Retina (tissue), 1 donor: ENCODE measurements around the gene QSOX1.
A peak's percentile ranks its signal among the peaks of the same experiment; 100 is the strongest.
"Not testable (repeated sequence)": the region's sequence is repeated elsewhere in the genome, so short reads cannot be mapped to it uniquely, and the experiment has no call there.

ENCODE experiments used
- DNase-seq: peaks from one replicate; pipeline ENCODE4 v3.0.0-alpha.2; 2016

QSOX1 gene, protein sequence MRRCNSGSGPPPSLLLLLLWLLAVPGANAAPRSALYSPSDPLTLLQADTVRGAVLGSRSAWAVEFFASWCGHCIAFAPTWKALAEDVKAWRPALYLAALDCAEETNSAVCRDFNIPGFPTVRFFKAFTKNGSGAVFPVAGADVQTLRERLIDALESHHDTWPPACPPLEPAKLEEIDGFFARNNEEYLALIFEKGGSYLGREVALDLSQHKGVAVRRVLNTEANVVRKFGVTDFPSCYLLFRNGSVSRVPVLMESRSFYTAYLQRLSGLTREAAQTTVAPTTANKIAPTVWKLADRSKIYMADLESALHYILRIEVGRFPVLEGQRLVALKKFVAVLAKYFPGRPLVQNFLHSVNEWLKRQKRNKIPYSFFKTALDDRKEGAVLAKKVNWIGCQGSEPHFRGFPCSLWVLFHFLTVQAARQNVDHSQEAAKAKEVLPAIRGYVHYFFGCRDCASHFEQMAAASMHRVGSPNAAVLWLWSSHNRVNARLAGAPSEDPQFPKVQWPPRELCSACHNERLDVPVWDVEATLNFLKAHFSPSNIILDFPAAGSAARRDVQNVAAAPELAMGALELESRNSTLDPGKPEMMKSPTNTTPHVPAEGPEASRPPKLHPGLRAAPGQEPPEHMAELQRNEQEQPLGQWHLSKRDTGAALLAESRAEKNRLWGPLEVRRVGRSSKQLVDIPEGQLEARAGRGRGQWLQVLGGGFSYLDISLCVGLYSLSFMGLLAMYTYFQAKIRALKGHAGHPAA

DNA sequence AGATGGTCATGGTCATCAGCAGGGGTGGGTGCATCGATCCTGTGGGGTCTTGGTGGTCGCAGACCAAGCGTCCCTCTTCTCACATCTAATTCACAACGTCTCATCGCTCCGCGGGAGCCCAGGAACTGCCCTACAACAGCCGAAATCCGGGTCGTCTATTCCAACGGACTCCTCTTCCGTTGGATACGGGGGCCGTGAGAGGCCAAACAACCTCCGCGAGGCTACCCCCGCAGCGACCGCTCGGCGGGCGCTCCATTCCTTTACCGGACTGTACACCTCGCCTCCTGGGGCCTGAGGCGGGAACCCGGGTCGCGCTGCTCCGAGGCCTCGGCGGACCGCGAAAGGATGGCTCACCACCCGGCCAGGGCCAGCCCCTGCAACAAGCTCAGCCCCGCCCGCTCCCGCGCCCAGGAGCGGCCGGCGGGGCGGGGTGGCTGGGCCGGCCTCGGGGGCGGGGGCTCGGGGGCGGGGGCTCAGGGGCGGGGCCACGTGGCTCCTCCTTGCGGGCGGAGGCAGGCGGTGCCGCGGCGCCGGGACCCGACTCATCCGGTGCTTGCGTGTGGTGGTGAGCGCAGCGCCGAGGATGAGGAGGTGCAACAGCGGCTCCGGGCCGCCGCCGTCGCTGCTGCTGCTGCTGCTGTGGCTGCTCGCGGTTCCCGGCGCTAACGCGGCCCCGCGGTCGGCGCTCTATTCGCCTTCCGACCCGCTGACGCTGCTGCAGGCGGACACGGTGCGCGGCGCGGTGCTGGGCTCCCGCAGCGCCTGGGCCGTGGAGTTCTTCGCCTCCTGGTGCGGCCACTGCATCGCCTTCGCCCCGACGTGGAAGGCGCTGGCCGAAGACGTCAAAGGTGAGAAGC, at the start of gene QSOX1:
Gene QSOX1 (plus strand): TSS at position 545 of the 857 bp plus-strand sequence. CDS start 39 bp downstream, at position 584.
- DNase-seq, result peak; percentile 95

DNA sequence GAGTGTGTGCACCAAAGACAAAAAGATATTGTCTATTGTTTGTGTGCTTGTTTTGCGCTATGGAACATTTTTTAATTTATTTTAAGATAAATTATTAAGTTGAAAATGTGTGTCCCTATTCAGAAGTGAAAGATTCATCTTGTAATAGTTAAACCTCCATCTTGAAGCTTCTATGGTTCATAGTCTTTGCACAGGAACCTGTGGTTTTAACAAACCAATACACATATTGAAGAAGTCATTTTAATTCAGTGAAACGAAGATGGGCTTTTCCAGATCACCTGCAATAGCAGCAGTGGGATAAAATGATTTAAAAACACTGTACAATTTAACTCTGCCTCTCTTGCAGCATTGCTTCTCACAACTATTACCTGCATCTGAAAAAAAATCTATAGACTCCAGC, 42.6 kb upstream of the QSOX1 start:
- no peak for DNase-seq

DNA sequence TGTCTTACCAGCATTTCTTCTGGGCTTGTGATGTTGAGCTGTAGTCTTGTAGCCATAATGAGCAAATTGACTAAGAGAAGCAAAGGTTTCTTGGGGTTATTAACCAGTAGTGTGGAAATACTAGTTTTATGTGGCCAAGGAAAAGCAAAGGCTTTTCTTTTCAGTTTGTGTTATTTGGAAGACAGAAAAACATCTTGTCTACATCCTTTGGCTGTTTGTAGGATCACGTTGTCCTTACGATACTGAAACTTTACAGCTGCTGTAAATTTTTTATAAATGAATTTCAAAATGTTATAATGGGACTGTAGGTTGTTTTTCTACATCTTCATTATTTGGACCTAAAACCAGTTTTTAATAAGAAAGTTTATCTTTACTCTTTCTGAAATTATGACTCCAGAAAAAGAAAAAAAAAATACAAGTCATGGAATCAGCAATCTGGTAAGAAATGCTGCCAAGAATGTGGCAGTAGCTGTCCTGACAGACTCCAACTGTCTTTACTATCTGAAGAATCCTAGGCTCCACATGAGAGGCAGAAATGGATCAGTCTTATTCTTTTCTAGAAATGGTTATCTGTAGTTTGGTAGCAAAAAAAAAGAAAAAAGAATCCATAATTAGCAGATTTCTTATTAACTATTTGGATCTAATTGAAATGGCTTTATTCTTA, 41.6 kb upstream of the QSOX1 start:
- DNase-seq, result no peak

DNA sequence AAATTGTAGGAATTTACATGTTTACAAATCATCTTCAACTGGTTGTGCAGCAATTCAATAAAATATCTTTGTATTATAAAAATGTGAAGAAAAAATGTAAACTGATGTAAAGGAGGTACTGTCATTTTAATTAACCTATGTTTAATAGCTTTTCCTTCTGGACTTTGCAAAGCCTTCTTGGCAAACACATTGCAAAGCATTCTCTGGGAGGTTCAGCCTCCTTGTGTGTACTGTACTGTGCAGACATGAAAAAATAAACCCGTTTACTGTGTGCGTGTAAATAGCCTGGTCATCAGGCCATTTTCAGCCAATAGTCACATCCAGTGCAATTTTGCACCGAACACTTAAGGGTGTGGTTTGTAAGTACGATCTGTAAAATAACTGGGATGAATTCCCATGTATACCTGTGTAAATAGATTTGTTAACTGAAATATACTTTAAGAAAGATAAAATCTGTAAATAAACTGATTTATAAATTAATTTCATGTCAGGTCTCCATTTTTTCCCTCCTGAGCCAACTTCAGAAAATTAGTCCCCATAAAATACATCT, 40.2 kb upstream of the QSOX1 start:
- DNase-seq, result no peak

DNA sequence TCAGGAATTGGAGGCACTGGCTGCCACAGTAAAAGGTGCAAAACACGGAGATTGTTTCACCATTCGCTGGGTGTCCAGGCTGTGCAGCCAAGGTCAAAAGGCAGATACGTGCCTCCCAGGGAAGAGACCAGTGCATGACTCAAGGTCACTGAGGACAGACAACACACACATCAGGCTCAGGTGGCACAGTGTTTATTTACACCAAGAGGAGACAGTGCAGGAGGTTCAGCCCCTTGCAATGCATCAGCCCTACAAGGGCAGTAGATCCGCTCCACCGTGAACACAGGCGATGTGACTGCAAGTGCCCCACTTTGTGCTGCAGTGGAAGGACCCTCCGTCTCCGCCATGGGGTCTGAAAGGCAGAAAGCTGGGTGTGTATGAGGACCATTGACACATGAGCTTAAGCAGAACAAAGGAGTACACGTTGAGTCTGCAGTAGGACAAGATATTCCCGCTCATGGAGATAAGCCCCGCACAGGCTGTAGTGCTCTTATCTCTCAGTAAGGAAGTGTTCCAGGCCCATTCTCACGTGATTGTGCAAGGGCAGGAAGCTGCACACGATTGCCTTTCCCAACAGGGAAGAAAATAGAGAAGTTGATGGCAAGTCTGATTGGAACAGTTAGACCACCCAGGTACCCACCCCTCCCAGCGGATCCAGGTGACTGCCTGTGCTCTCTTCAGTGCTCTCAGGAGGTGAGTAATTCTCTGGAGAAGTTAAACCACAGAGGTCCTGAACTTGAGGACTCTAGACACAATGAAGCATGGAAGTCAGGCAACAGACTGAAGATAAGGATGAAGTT, 37.5 kb upstream of the QSOX1 start:
- DNase-seq, result no peak

DNA sequence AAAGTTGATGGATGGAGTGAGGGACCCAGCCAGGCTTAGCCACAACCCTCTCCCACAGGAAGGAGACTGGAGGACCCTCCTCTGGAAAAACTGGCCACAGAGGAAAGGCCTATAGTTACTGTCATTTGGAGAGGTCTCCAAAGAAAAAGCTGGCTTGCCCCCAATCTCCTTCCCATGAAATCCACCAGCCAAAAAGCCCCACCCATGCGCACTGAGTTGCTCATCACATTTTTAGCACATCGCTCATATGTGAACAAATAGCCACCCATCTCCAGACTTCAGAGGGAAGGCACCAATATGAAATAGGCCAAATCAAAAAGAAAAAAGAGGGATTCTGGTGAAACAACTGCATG, 36.9 kb upstream of the QSOX1 start:
- DNase-seq, result no peak

DNA sequence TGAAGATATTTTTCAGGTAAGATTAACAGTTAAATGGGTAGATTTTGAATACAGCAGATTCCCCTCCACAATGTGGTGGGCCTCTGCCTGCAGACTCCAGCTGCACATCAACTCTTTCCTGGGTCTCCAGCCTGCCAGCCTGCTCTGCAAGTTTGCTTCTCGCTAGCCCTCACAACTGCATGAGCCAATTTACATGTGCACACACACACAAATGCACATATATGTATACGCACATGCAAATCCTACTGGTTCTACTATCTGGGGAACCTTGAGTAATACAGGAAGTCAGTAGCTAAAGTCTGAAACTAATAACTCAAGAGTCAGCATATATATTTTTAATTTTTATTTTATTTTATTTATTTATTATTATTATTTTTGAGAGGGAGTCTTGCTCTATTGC, 34.8 kb upstream of the QSOX1 start:
- DNase-seq, result no peak

DNA sequence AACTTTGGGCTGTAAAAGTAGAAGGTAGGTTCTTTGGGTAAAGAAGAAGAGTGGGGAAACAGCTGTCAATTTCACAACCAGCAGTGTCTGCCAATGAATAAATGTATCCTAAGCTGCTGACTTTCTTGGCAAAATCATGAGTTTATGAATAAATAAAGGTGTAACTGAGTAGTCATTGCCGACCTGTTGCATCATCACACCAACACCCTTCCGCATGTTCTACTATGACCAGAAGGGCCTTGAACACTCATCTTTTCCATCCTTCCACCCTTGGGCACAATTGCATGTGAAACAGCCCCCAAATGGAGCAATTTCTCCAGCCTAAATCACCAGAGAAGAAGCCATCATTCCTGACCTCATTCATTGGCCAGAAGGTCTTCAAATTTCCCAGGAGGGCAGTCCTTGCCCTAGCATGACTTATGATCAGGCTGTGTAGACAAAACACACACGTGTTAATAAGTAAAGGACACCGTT, 31.2 kb upstream of the QSOX1 start:
- no peak for DNase-seq

DNA sequence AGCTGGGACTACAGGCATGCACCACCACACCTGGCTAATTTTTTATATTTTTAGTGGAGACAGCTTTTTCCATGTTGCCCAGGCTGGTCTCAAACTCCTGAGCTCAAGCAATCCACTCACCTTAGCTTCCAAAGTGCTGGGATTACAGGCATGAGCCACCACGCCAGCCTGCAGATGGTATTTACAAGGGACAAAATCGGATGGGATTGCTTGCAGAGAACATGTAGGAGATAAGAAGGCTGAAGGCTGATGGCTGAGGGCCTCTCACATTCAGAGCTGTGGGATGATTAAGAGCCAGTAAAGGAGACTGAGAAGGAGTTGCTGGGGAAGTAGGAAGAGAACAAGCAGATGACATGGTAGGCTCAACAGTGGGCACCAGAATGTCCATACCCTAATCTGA, 24.0 kb upstream of the QSOX1 start:
- no peak for DNase-seq

DNA sequence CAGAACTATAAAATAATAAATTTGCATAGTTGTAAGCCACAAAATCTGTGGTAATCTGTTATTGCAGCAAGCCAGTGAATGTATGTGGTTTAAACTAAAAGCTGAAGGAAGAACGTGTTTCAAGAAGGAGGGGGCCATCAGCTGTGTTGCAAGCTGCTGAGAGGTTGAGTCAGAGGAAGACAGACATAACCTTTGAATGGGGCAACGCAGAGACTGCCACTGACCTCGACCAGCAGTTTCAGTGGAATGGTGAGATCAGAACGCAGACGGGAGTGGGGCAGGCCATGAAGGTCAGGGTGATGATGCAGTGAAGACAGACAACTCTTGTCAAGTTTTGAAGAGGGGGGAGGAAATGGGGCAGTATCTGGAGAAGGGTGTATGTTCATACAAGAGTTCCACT, 23.2 kb upstream of the QSOX1 start:
- no peak for DNase-seq

DNA sequence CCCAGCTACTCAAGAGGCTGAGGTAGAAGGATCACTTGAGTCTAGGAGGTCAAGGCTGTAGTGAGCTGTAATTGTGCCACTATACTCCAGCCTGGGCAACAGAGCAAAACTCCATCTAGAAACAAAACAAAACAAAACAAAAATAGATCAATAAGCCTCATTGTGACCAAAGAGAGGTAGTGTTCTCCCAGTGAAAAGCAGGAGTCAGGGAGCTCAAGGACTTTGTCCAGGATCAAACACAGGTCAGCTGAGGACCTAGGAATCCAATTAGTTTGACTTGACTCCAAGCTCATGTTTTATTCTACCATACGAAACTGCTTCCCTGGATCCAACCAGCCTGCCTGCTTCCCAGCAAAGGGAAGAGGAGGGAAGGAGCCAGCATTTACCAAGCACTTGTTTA, 21.5 kb upstream of the QSOX1 start:
- no peak for DNase-seq

DNA sequence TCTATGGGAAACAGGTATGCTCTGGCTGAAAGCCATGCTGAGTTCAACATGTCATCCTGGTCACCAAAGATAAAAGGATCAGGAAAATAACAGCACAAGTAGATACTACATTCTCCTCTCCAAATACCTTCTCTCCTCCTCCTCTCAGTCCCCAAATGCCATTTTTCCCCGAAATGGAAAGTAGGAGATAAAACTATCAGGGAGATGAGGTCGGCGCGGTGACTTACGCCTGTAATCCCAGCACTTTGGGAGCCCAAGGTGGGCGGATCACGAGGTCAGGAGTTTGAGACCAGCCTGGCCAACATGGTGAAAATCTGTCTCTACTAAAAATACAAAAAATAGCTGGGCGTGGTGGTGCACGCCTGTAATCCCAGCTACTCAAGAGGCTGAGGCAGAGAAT, 21.0 kb upstream of the QSOX1 start:
- DNase-seq, result not testable (repeated sequence)

DNA sequence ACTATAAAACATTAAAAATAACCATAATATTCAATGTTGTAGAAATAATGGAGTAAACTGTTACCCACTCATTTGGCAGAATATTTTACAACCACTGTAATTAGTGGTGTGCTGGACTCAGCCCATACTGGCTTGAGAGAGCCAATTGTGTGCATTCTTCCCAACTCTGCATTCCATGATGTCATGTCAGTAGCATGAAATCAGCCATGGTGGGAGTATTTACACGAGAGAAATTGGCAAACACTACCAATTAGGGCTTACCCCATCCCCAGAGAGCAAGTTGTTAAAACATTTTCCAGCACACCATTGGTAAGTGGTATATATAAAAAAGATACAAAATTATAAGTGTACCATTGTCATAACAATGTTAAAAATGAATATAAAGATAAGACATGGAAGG, 19.1 kb upstream of the QSOX1 start:
- no peak for DNase-seq

DNA sequence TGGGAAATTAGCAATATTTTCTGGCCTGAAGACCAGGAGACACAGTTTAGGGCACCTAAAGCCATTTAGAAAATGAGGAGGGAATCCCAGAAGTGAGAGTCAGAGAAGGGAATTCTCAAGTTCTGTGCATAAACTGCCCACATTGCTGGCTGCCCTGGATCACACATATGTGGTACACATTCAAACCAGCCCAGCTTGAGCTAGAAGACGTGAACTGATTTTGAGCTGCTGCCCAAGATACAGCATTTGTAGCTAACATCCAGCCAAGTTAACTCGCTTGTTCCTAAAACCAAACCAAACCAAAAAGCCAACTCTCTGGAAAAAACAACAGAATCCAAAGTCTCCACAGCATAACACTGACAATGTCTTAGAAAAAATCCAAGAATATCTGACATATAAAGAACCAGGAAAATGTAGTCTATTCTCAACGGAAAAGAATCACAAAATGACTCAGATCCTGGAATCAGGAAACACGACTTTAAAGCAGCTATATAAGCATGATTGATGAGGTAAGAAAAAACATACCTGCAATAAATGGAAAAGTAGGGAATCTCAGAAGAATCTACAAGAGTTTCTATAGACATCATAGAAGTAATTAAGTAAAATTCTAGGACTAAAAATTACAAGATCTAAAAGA, 18.2 kb upstream of the QSOX1 start:
- no peak for DNase-seq

DNA sequence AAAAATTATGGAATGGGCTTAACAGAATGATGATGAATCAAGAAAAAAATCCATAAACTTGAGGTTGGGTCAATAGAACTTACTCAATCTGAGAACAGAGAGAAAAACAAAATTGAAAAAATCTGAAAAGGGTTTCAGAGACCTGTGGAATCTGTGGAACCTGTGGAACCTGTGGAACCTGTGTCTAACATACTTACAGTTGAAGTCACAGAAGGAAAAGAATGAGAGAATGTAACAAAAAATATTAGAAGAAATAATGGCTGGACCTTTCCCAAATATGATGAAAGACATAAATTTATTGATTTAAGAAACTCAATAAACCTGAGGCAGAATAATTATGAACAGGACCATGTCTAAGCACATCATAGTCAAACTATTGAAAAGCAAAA, 17.7 kb upstream of the QSOX1 start:
- no peak for DNase-seq

DNA sequence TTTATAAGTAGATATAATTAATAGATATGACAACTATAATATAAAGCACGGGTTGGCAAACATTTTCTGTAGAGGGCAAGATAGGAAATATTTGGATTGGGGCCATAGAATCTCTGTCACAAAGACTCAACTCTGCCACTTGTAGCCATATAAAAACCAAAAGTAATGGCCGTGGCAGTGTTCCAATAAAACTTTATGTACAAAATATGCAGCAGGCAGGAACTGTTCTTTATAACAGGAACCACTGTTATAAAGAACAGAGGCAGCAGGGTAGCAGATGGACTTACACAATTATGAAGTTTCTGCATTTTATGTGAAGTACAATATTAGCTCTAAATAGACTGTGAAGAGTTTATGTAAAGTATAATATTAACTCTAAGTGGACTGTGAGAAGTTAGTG, 16.9 kb upstream of the QSOX1 start:
- no peak for DNase-seq

DNA sequence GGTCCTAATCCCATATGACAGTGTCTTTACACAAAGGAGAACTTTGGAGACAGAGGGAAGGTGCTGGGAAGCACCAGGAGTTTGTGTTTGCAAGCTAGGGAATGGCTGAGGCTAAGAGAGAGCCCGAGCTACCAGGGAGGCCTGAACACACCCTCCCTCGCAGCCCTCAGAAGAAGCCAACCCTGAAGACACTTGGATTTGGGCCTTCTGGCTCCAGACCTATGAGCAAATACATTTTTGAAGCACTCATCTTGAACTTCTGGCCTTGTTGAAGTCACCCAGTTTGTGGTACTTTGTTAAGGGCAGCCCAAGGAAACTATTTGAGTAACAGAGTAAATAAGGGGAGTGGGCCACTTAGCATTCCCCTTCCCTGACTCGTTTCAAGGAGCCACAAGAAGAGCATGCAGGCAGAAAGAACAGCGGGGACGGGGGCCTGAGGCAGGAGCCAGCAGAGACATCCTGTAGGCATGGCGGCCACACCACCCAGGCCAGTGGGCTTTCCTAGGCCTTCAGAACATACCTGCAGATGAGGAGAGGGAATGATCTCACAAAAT, 13.2 kb upstream of the QSOX1 start:
- DNase-seq, result no peak

DNA sequence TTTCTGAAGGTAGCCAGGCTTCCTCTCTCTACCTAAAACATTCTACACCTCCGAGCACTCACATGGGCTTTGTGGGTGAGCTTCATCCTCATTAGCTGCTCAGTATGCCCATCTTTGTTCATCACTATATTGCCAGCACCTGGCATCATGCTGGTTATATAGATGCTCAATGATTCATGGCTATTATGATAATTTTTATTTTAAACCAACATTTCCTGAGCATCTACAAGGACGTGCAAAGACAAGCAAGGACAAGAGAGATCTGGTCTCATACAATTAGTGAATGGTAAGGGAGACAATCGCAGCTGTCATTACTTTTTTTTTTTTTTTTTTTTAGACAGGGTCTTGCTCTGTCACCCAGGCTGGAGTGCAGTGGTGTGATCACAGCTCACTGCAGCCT, 11.3 kb upstream of the QSOX1 start:
- DNase-seq, result no peak

DNA sequence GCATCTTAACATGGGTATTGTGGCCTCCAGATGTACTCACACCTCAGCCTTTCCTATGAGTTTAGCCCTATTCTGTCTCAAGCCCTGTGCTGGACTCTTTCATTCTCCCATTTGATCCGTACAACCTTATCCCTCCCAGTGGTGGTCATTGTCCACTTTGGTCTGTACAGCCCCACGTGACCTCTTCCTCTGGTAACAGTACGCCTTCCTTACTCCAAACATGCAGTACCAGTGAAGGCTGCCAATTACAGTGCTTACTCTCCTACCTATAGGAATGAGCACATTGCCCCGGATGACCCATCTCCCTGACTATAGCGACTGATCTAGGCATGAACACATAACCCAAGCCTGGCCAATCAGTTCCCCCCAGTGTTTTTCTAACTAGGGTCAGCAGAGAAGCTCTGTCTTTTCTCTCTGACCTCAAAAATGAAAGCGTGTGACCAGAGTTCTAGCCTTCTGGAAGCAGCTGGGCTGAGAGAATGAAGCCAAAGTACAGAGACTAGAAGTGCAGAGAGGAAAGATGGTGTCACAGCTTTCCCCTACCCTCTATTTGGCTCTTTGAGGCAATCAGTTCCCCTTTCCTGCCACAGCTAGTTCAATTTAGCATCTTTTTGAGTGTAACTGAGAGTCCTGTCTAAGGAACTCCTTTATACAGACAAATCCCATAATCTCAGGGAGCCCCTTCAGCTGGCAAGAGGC, 9.9 kb upstream of the QSOX1 start:
- no peak for DNase-seq

DNA sequence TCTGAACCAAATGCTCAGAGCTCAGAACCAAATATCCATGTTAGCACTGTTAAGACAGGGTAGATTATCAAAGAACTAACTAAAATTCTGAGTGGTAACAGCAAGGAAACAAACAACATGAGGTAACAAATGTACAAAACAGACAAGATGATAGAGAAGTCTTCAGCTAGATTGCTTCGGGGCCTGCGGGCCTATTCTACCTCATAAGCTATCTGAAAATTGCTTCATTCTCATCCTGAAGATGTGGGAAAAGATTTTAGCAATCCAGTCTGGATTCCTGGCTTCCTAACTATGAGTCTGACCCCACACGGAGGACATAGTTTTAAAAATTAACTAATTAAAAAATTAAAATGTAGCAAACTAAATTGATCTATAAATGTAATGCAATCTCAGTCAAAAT, 9.2 kb upstream of the QSOX1 start:
- no peak for DNase-seq
